K562 (cell line): ENCODE data around the gene NUDT14. TPM values are rescaled to one million over a fixed set of nuclear protein-coding genes. Genes with fewer than 3 reads are reported as not detected.

Source experiments
- ATAC-seq: fragments of 200-7000 bp; cut with Tn5 transposase; 3 replicates; pipeline ENCODE4 v1.9.1; 2020; ENCODE audit warnings: moderate library complexity
- BruUV-seq: library from RNA; stranded (reverse); fragments of 400-500 nt; replicated peaks from 2 replicates; lab custom pipeline; 2021; lab: Mats Ljungman, UMichigan
- CTCF ChIA-PET: fragments of 300-600 bp; formaldehyde crosslinking; extraction: SDS; loops from one replicate; lab custom pipeline; 2021; ENCODE audit warnings: low intra/inter-chr PET ratio; lab: Yijun Ruan, JAX
- POLR2A ChIA-PET: fragments of 300-600, 350-650 bp; sonication (Branson Sonifier 250); formaldehyde crosslinking; extraction: SDS; loops from one replicate; lab custom pipeline; 2021; ENCODE audit warnings: antibody characterized with exemption, inconsistent platforms; lab: Yijun Ruan, JAX
- DNase-seq, 4 experiments: peaks; one replicate each; pipeline versions ENCODE4 v3.0.0 to v3.0.0-alpha.2; 2011 to 2018; ENCODE audit warnings: low spot score in 3 of 4, mixed read lengths in 3 of 4; ENCODE audit errors: extremely low read depth in 1 of 4
- FAIRE-seq: peaks from 2 replicates; lab custom pipeline; 2011; peaks lifted over from hg19 to GRCh38; lab: Jason Lieb, UNC
- H2AFZ ChIP-seq: 2 replicates; pipeline ENCODE4 v1.6.0; 2011; ENCODE audit warnings: low read depth, low read length, control low read depth, inconsistent platforms
- H3K27ac ChIP-seq: fragments of 200-600 bp; 3 replicates; pipeline ENCODE4 v1.8.0; 2011; ENCODE audit warnings: low read depth, mild to moderate bottlenecking, control low read depth, inconsistent platforms, low read length, moderate library complexity, mixed read lengths; ENCODE audit errors: extremely low read depth
- H3K27me3 ChIP-seq, 2 experiments: fragments of 300-600 bp in 1 of 2; 2 replicates in 1 of 2; 3 replicates in 1 of 2; pipeline versions ENCODE4 v1.6.0 to v1.8.0; 2011; ENCODE audit warnings: inconsistent platforms in 2 of 2, low read length in 2 of 2, mild to moderate bottlenecking in 1 of 2, mixed read lengths in 1 of 2, moderate library complexity in 1 of 2; ENCODE audit not compliant: control insufficient read depth in 2 of 2, insufficient read depth in 2 of 2
- H3K36me3 ChIP-seq: fragments of 300-600 bp; 3 replicates; pipeline ENCODE4 v1.8.0; 2011; ENCODE audit warnings: mild to moderate bottlenecking, low read length, inconsistent platforms; ENCODE audit not compliant: control insufficient read depth, insufficient read depth
- H3K4me1 ChIP-seq, 2 experiments: fragments of 200-600 bp in 1 of 2; replicated peaks in 1 of 2; 2 replicates in 1 of 2; 3 replicates in 1 of 2; pipeline versions ENCODE4 v1.5.1 to v1.8.0; 2011; ENCODE audit warnings: inconsistent platforms in 2 of 2, low read length in 2 of 2, mild to moderate bottlenecking in 1 of 2, mixed read lengths in 1 of 2, moderate library complexity in 1 of 2; ENCODE audit not compliant: control insufficient read depth in 2 of 2, insufficient read depth in 2 of 2
- H3K4me2 ChIP-seq: 2 replicates; pipeline ENCODE4 v1.6.1; 2011; ENCODE audit warnings: low read length, control low read depth, inconsistent platforms, mixed read lengths; ENCODE audit not compliant: insufficient read depth
- H3K4me3 ChIP-seq: fragments of 200-600 bp; sonication (generic), shearing (Covaris generic); 2 replicates; pipeline ENCODE4 v1.5.1; 2016; ENCODE audit warnings: control low read depth, inconsistent platforms
- H3K79me2 ChIP-seq: fragments of 200-600 bp; 3 replicates; pipeline ENCODE4 v1.8.0; 2011; ENCODE audit warnings: low read length, inconsistent platforms; ENCODE audit not compliant: control insufficient read depth, insufficient read depth
- H3K9ac ChIP-seq, 2 experiments: 2 replicates each; pipeline versions ENCODE4 v1.6.0 to v1.6.1; 2011; ENCODE audit warnings: low read depth in 2 of 2, low read length in 2 of 2, control low read depth in 1 of 2, inconsistent platforms in 1 of 2, mild to moderate bottlenecking in 1 of 2, mixed read lengths in 1 of 2; ENCODE audit not compliant: insufficient read depth in 1 of 2
- H3K9me1 ChIP-seq: one replicate; pipeline ENCODE4 v1.6.0; 2011; ENCODE audit warnings: inconsistent platforms, mild to moderate bottlenecking, low read length, moderate library complexity; ENCODE audit not compliant: control insufficient read depth, insufficient read depth
- H3K9me3 ChIP-seq: replicated peaks from 2 replicates; pipeline ENCODE4 v1.5.1; 2011; ENCODE audit warnings: low read depth, low read length, inconsistent platforms; ENCODE audit not compliant: control insufficient read depth, insufficient read depth
- H4K20me1 ChIP-seq: replicated peaks from 2 replicates; pipeline ENCODE4 v1.6.1; 2011; ENCODE audit warnings: low read length, inconsistent platforms, mixed read lengths; ENCODE audit not compliant: control insufficient read depth, insufficient read depth
- BRCA1 ChIP-seq, 2 experiments: fragments of 450-650 bp in 1 of 2; sonication (generic) in 1 of 2; formaldehyde crosslinking in 1 of 2; IDR thresholded peaks; 2 replicates each; pipeline versions ENCODE4 v1.5.0 to v1.6.1; 2017 to 2020; ENCODE audit warnings: mild to moderate bottlenecking in 1 of 2, missing genetic modification reagents in 1 of 2
- FOS ChIP-seq: IDR thresholded peaks from 3 replicates; pipeline ENCODE4 v1.6.1; 2011; ENCODE audit not compliant: insufficient read length; ENCODE audit errors: extremely low read depth
- GMEB1 ChIP-seq: fragments of 250-450 bp; sonication (Bioruptor Pico); IDR thresholded peaks from 2 replicates; pipeline ENCODE4 v1.4.0; 2020; ENCODE audit warnings: mild to moderate bottlenecking
- HOXB6 ChIP-seq: fragments of 250-450 bp; sonication (Bioruptor Pico); IDR thresholded peaks from 2 replicates; pipeline ENCODE4 v1.5.1; 2022; ENCODE audit warnings: mild to moderate bottlenecking, borderline replicate concordance
- IRF2 ChIP-seq: sonication (generic); formaldehyde crosslinking; IDR thresholded peaks from 2 replicates; pipeline ENCODE4 v1.8.1; 2022; ENCODE audit warnings: mild to moderate bottlenecking, missing genetic modification reagents
- MCM3 ChIP-seq: fragments of 450-650 bp; IDR thresholded peaks from 2 replicates; pipeline ENCODE4 v1.6.1; 2016
- NCOR1 ChIP-seq: fragments of 450-650 bp; IDR thresholded peaks from 2 replicates; pipeline ENCODE4 v1.6.1; 2016; ENCODE audit warnings: mild to moderate bottlenecking, moderate library complexity
- NFRKB ChIP-seq: fragments of 450-650 bp; IDR thresholded peaks from 2 replicates; pipeline ENCODE4 v1.6.1; 2016; ENCODE audit warnings: low read depth
- RBM15 ChIP-seq: fragments of 200-400 bp; formaldehyde crosslinking; IDR thresholded peaks from 2 replicates; pipeline ENCODE4 v1.6.1; 2018; ENCODE audit warnings: mild to moderate bottlenecking, low read length, moderate library complexity; ENCODE audit not compliant: insufficient read depth
- RFX5 ChIP-seq: IDR thresholded peaks from 2 replicates; pipeline ENCODE4 v1.6.1; 2011; ENCODE audit warnings: low read depth, mild to moderate bottlenecking, improper control_type of control experiment, low read length
- SIRT6 ChIP-seq: IDR thresholded peaks from one replicate; pipeline ENCODE4 v1.6.1; 2012; ENCODE audit warnings: low read depth, mild to moderate bottlenecking, control low read depth, inconsistent platforms, low read length, moderate library complexity
- SOX6 ChIP-seq: fragments of 450-650 bp; IDR thresholded peaks from 2 replicates; pipeline ENCODE4 v1.6.1; 2014; ENCODE audit warnings: mild to moderate bottlenecking
- ZBED1 ChIP-seq: IDR thresholded peaks from 2 replicates; pipeline ENCODE4 v1.6.1; 2014
- ZFPM2 ChIP-seq: fragments of 250-450 bp; sonication (Bioruptor Pico); IDR thresholded peaks from 2 replicates; pipeline ENCODE4 v1.5.1; 2022; ENCODE audit warnings: mild to moderate bottlenecking
- ZNF133 ChIP-seq: fragments of 250-450 bp; sonication (Bioruptor Pico); IDR thresholded peaks from 2 replicates; pipeline ENCODE4 v1.4.0; 2020; ENCODE audit warnings: mild to moderate bottlenecking
- ZNF23 ChIP-seq: fragments of 250-450 bp; sonication (Bioruptor Pico); IDR thresholded peaks from 2 replicates; pipeline ENCODE4 v1.4.0; 2020; ENCODE audit warnings: mild to moderate bottlenecking
- ZNF354B ChIP-seq: fragments of 250-450 bp; sonication (Bioruptor Pico); IDR thresholded peaks from 2 replicates; pipeline ENCODE4 v1.4.0; 2020
- WGBS: fragments of 100-300 bp; shearing (Covaris generic); methylation state at CpG from one replicate; pipeline ENCODE4 v1.1.6; 2016; ENCODE audit warnings: low coverage, mixed read lengths; ENCODE audit not compliant: insufficient coverage; ENCODE audit errors: missing lambda C conversion rate; 5-methylcytosine and 5-hydroxymethylcytosine counted together
- in situ Hi-C: fragments of 300-500 bp; cut with MboI; formaldehyde crosslinking; loops from 4 replicates; pipeline ENCODE4 v1.15.0; 2018; ENCODE audit warnings: inconsistent platforms, mixed read lengths
- intact Hi-C: fragments of 100-400 bp; cut with micrococcal nuclease; formaldehyde crosslinking; loops from 2 replicates; pipeline ENCODE4 v1.14.2; 2022
- polyA plus RNA-seq, 8 experiments: library from polyadenylated mRNA; depleted of rRNA in 4 of 8; stranded (reverse) in 5 of 8; unstranded in 3 of 8; fragments of >200 nt; fragmentation: Nextera tagmentation in 2 of 8; fragmentation: Illumina TruSeq in 1 of 8; extraction: Ambion mirVana in 2 of 8; extraction: Trizol in 1 of 8; gene quantifications; 2 replicates each; pipeline versions ENCODE4 v1.2.1 to v1.2.3, GENCODE V29; 2011 to 2014; ENCODE audit warnings: inconsistent platforms in 1 of 8, missing spikeins in 1 of 8
- total RNA-seq, 7 experiments: library from RNA; depleted of rRNA in 6 of 7; stranded (reverse); fragments of >200 nt in 6 of 7; fragmentation: Illumina TruSeq in 2 of 7; extraction: Trizol in 2 of 7; gene quantifications; 2 replicates each; pipeline versions ENCODE4 v1.2.1 to v1.2.3, GENCODE V29; 2011 to 2021; ENCODE audit warnings: low replicate concordance in 1 of 7
- TF ChIP-seq, protein P1 (sequence below): sonication (generic); formaldehyde crosslinking; IDR thresholded peaks from 2 replicates; pipeline ENCODE4 v1.8.0; 2022; ENCODE audit warnings: missing genetic modification reagents, mild to moderate bottlenecking, borderline replicate concordance

Gene NUDT14
- total and polyA plus RNA-seq, 9 of the 15 experiments (the other 6 are each of a cell fraction or from before 2014, with no cell fraction given), result 0.14 to 16.3 (median 8.2) TPM

GRCh38 chr14:105211758-105212089 is 30.6 kb upstream of the NUDT14 start:
- in situ Hi-C loops (loop anchor here (5.0 kb wide), 1 partner anchor 131 kb away; no protein-coding TSS in a partner anchor), intact Hi-C loops (no loop called here)
- H3K27ac ChIP-seq, result no peak overlapping the region
- no peaks in the 10 kb centered on the region; the same call in 1 of the 2 replicates for H4K20me1 ChIP-seq
- DNase-seq (no peak), FAIRE-seq (no peak), ATAC-seq (no peak)
- no TSS peak for BruUV-seq
- CTCF ChIA-PET, result no interaction called here
- H3K4me3 ChIP-seq, result no peak overlapping the region
- no peak overlapping the region for H3K4me2 ChIP-seq
- H3K9me1 ChIP-seq, result no peaks in the 10 kb centered on the region
- peaks cover 0 to 27% of the 10 kb centered on the region in 2 experiments; a peak in 2 of 5 replicates for H3K4me1 ChIP-seq
- WGBS, result 78% methylated on average over 4 of the region's 9 CpGs
- no peaks in the 10 kb centered on the region for H3K27me3 ChIP-seq
- H3K79me2 ChIP-seq, result no peaks in the 10 kb centered on the region
- H3K9ac ChIP-seq, result no peak overlapping the region
- H3K9me3 ChIP-seq, result no peaks in the 10 kb centered on the region
- POLR2A ChIA-PET, result interaction anchor here (0.6 to 1.0 kb wide), 2 partner anchors 8 to 949 kb away, joined by 3 read pairs; no protein-coding TSS in a partner anchor
- peaks cover 5% of the 10 kb centered on the region; the same call in 1 of the 3 replicates for H3K36me3 ChIP-seq
- H2AFZ ChIP-seq, result no peak overlapping the region
- TF ChIP-seq NFRKB (no peak), SOX6 (no peak), FOS (no peak), ZBED1 (no peak), HOXB6 (CRISPR knock-in tag) (no peak), SIRT6 (no peak), IRF2 (CRISPR knock-in tag) (no peak), ZNF23 (CRISPR knock-in tag) (no peak), RBM15 (no peak), BRCA1 (IDR thresholded peaks at IDR 0.05) (no peak), BRCA1 (CRISPR knock-in tag; IDR thresholded peaks at IDR 0.05) (no peak), ZFPM2 (CRISPR knock-in tag) (no peak), NCOR1 (no peak), ZNF133 (CRISPR knock-in tag) (no peak), MCM3 (no peak), ZNF354B (CRISPR knock-in tag) (no peak), GMEB1 (CRISPR knock-in tag) (no peak), RFX5 (no peak)
- TF ChIP-seq, protein P1, sequence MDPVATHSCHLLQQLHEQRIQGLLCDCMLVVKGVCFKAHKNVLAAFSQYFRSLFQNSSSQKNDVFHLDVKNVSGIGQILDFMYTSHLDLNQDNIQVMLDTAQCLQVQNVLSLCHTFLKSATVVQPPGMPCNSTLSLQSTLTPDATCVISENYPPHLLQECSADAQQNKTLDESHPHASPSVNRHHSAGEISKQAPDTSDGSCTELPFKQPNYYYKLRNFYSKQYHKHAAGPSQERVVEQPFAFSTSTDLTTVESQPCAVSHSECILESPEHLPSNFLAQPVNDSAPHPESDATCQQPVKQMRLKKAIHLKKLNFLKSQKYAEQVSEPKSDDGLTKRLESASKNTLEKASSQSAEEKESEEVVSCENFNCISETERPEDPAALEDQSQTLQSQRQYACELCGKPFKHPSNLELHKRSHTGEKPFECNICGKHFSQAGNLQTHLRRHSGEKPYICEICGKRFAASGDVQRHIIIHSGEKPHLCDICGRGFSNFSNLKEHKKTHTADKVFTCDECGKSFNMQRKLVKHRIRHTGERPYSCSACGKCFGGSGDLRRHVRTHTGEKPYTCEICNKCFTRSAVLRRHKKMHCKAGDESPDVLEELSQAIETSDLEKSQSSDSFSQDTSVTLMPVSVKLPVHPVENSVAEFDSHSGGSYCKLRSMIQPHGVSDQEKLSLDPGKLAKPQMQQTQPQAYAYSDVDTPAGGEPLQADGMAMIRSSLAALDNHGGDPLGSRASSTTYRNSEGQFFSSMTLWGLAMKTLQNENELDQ (CRISPR knock-in tag), result no peak
